Chondrocyte (in vitro differentiated cells): Measurements from ENCODE around the gene SMPD3. TPM values are rescaled to one million over a fixed set of nuclear protein-coding genes. Genes with fewer than 3 reads are reported as not detected.
A peak's percentile ranks its signal among the peaks of the same experiment; 100 is the strongest.

ENCODE experiments used
- DNase-seq: peaks from one replicate; pipeline ENCODE4 v3.0.0; 2021; ENCODE audit warnings: mixed read lengths, low spot score
- H3K27ac Mint-ChIP-seq: one replicate; pipeline ENCODE4 v1.8.0; 2021; ENCODE audit warnings: mild to moderate bottlenecking, moderate library complexity, mixed read lengths; ENCODE audit not compliant: unreplicated experiment
- H3K27me3 Mint-ChIP-seq: 2 replicates; pipeline ENCODE4 v1.8.0; 2021; ENCODE audit warnings: low read depth, mixed read lengths
- H3K36me3 Mint-ChIP-seq: 2 replicates; pipeline ENCODE4 v1.8.0; 2021; ENCODE audit warnings: low read depth, mixed read lengths
- H3K4me1 Mint-ChIP-seq: 2 replicates; pipeline ENCODE4 v1.8.0; 2021; ENCODE audit warnings: low read depth, mild to moderate bottlenecking, mixed read lengths
- H3K4me3 Mint-ChIP-seq: one replicate; pipeline ENCODE4 v1.8.0; 2021; ENCODE audit warnings: mild to moderate bottlenecking, moderate library complexity, mixed read lengths; ENCODE audit not compliant: unreplicated experiment
- H3K9me3 Mint-ChIP-seq: 2 replicates; pipeline ENCODE4 v1.8.0; 2021; ENCODE audit warnings: low read depth, mixed read lengths
- CTCF ChIP-seq: fragments of 200-600 bp; sonication (generic); IDR thresholded peaks from 2 replicates; pipeline ENCODE4 v1.5.0; 2021; ENCODE audit warnings: antibody characterized with exemption, mild to moderate bottlenecking, moderate library complexity
- total RNA-seq: library from RNA; stranded (reverse); gene quantifications from 3 replicates; pipeline ENCODE4 v1.2.1, GENCODE V29; 2021

SMPD3 gene
- total RNA-seq, 1 donor from 2014 or later = not detected

- Mint-ChIP-seq H3K36me3 (no peaks in the 10 kb centered on the region), H3K9me3 (no peaks in the 10 kb centered on the region), H3K27ac (no peak overlapping the region), H3K4me1 (no peaks in the 10 kb centered on the region), H3K4me3 (no peak overlapping the region), H3K27me3 (peaks cover 6% of the 10 kb centered on the region)
- peak; percentile 88 for DNase-seq
- no peak for TF ChIP-seq CTCF
Measured at GRCh38 chr16:68371706-68372380, 76.5 kb downstream of the SMPD3 start.

DNA sequence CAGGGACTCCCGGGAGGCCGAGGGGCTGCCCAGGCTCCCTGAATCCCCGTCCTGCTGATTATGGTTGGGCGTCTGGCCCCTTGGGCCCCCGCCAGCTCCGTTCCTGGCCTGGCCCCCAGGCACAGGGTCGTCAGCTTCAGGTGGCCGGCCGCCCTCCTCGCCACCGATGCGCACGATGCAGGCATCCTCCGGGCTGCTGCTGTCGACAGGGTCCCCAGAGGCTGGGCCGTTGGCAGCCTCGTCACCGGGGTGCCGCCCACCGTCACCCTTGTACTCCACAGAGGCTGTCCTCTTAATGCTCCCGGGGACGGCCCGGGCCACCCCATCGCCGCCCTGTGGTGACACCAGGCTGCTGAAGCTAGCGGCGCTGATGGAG, 77.0 kb downstream of the SMPD3 start:
- H3K9me3 Mint-ChIP-seq = no peaks in the 10 kb centered on the region
- no peaks in the 10 kb centered on the region for H3K4me1 Mint-ChIP-seq
- no peak overlapping the region for H3K4me3 Mint-ChIP-seq
- DNase-seq = peak; percentile 89
- no peak for TF ChIP-seq CTCF
- no peak overlapping the region for H3K27ac Mint-ChIP-seq
- peaks cover 6% of the 10 kb centered on the region for H3K27me3 Mint-ChIP-seq
- H3K36me3 Mint-ChIP-seq = no peaks in the 10 kb centered on the region

DNA sequence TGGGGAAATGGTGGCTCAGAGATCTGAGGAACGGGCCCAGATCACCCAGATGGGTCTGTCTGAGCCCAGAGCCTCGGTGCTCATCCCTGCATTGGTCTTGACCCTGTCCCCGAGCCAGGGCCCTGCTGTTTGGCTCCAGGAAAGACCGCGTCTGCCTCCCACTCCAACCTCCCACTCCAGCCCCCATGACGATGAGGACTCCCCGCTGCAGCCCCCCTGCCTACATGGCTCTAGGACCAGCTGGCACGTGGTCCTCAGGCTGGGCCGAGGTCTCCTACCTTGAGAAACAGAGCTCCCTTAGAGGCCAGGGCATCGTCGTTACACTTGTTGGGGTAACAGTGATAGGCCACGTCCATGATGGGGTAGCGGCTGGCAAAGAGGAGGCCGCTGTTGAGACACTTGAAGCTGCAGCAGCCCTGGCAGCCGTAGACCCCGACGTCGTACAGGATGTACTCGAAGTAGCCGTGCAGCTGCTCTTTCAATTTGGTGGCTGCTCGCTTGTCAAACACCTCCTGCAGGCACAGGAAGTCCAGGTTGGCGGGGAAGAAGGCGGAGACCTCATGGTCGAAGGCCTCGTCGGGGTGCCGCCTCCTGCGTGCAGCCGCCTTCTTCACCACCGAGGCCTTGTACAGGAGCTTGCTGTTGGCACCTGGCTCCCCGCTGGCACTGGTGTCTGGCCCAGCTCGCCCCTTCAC, 77.6 kb downstream of the SMPD3 start:
- TF ChIP-seq CTCF = no peak
- DNase-seq = peak; percentile 70
- Mint-ChIP-seq H3K27me3 (peaks cover 6% of the 10 kb centered on the region), H3K4me3 (no peak overlapping the region), H3K4me1 (no peaks in the 10 kb centered on the region), H3K27ac (no peak overlapping the region), H3K36me3 (no peaks in the 10 kb centered on the region), H3K9me3 (no peaks in the 10 kb centered on the region)

- H3K36me3 Mint-ChIP-seq = no peaks in the 10 kb centered on the region
- H3K4me3 Mint-ChIP-seq = no peak overlapping the region
- no peak overlapping the region for H3K27ac Mint-ChIP-seq
- H3K27me3 Mint-ChIP-seq = peaks cover 3% of the 10 kb centered on the region
- no peaks in the 10 kb centered on the region for H3K9me3 Mint-ChIP-seq
- peak; percentile 82 for DNase-seq
- TF ChIP-seq CTCF = no peak
- no peaks in the 10 kb centered on the region for H3K4me1 Mint-ChIP-seq
Measured at GRCh38 chr16:68369697-68370580, 78.4 kb downstream of the SMPD3 start.

DNA sequence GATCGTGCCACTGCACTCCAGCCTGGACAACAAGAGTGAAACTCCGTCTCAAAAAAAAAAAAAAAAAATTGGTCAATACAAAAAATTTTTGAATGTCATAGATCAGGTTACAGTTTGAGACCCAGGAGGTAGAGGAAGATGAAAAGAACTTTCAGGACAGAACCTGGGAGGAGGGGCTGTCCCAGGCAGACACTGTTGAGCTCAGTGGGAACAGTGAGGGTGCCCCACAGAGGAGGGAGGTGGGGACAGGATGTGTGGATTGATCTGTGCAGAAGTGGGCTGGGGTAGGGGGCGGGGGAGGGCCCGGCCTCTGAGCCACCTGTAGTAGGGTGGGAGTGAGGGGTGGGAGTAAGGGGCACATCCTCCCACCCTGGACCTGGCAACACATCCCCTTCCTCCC, 79.1 kb downstream of the SMPD3 start:
- TF ChIP-seq CTCF = no peak
- no peaks in the 10 kb centered on the region for H3K36me3 Mint-ChIP-seq
- peaks cover 2% of the 10 kb centered on the region for H3K27me3 Mint-ChIP-seq
- no peak overlapping the region for H3K4me3 Mint-ChIP-seq
- no peak overlapping the region for H3K27ac Mint-ChIP-seq
- peak; percentile 27 for DNase-seq
- no peaks in the 10 kb centered on the region for H3K9me3 Mint-ChIP-seq
- no peaks in the 10 kb centered on the region for H3K4me1 Mint-ChIP-seq
